ENCODE measurements around the gene MED28. TPM values are rescaled to one million over a fixed set of nuclear protein-coding genes. Genes with fewer than 3 reads are reported as not detected.

Gene MED28
- total RNA-seq, 1 experiment from 2014 or later, result 106 TPM

DNA sequence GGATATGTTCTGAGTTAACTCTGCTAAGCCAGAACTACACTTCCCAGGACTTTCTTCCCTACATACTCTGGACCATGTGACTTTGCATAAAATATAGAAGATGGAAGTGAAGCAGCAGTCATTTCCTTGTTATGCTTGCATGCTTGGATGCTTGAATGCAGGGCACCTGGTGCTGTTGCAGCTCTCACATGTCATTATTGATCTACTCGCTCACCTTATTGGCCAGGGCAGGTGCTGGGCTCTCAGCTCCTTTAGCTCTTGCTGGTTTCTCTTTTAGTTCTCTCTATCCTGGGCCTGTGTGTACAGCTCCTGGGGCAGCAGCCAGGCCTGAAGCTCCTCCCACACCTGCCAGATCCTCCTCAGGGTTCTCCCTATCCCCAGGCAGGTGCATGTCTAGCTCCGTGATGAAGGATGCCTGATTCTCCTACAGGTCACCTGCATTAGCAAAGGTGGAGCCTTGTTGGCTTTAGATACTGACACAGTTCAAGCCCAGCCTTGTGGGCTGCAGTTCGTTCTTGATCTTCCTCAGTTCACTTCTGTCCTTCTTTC lies 53.3 kb downstream of the MED28 start:
- no peak for TF ChIP-seq AR (CRISPR knock-in tag; IDR thresholded peaks at IDR 0.05)
- TF ChIP-seq ZMAT4 (CRISPR knock-in tag; IDR thresholded peaks at IDR 0.05), result no peak
- Mint-ChIP-seq H3K27me3 (ENCODE audit: low read depth) (peaks cover 9% of the 10 kb centered on the region), H3K4me1 (peaks cover 5% of the 10 kb centered on the region; the same call in 1 of the 2 replicates), H3K4me3 (no peak overlapping the region), H3K27ac (no peak overlapping the region), H3K9me3 (peaks cover 20% of the 10 kb centered on the region), H3K36me3 (peaks cover 5% of the 10 kb centered on the region; the same call in 1 of the 2 replicates)
- ATAC-seq, result peak; percentile 72; the same call in 1 of the 2 replicates
- ChIA-PET CTCF (interaction anchor here (1.1 kb wide), 1 partner anchor 19 kb away, joined by 3 read pairs; no protein-coding TSS in a partner anchor), POLR2A (no interaction called here)
- no peak for DNase-seq (ENCODE audit: low spot score)

- Mint-ChIP-seq H3K27me3 (ENCODE audit: low read depth) (peaks cover 14% of the 10 kb centered on the region), H3K4me3 (no peak overlapping the region), H3K9me3 (peaks cover 29% of the 10 kb centered on the region), H3K27ac (no peak overlapping the region), H3K36me3 (peaks cover 5% of the 10 kb centered on the region; the same call in 1 of the 2 replicates), H3K4me1 (peaks cover 5% of the 10 kb centered on the region; the same call in 1 of the 2 replicates)
- DNase-seq (ENCODE audit: low spot score), result no peak
- CTCF ChIA-PET, result interaction anchor here (1.0 kb wide), 1 partner anchor 33 kb away, joined by 3 read pairs; no protein-coding TSS in a partner anchor
- no peak for ATAC-seq
- POLR2A ChIA-PET, result no interaction called here
- TF ChIP-seq ESRRA (CRISPR knock-in tag; IDR thresholded peaks at IDR 0.05; ENCODE audit: borderline replicate concordance), result no peak
- no peak for TF ChIP-seq ZNF512 (CRISPR knock-in tag; IDR thresholded peaks at IDR 0.05; ENCODE audit: borderline replicate concordance)
- TF ChIP-seq, protein P1, sequence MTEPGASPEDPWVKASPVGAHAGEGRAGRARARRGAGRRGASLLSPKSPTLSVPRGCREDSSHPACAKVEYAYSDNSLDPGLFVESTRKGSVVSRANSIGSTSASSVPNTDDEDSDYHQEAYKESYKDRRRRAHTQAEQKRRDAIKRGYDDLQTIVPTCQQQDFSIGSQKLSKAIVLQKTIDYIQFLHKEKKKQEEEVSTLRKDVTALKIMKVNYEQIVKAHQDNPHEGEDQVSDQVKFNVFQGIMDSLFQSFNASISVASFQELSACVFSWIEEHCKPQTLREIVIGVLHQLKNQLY (CRISPR knock-in tag; IDR thresholded peaks at IDR 0.05), result no peak
- TF ChIP-seq ZNF281 (CRISPR knock-in tag; IDR thresholded peaks at IDR 0.05), result no peak
- no peak for TF ChIP-seq ZBTB43 (CRISPR knock-in tag; IDR thresholded peaks at IDR 0.05)
- no peak for TF ChIP-seq ZNF532 (CRISPR knock-in tag; IDR thresholded peaks at IDR 0.05; ENCODE audit: borderline replicate concordance)
- TF ChIP-seq, protein P2, sequence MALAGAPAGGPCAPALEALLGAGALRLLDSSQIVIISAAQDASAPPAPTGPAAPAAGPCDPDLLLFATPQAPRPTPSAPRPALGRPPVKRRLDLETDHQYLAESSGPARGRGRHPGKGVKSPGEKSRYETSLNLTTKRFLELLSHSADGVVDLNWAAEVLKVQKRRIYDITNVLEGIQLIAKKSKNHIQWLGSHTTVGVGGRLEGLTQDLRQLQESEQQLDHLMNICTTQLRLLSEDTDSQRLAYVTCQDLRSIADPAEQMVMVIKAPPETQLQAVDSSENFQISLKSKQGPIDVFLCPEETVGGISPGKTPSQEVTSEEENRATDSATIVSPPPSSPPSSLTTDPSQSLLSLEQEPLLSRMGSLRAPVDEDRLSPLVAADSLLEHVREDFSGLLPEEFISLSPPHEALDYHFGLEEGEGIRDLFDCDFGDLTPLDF (CRISPR knock-in tag; IDR thresholded peaks at IDR 0.05), result no peak
- TF ChIP-seq ETV6 (CRISPR knock-in tag; IDR thresholded peaks at IDR 0.05), result no peak
- no peak for TF ChIP-seq MYBL2 (CRISPR knock-in tag; IDR thresholded peaks at IDR 0.05)
- TF ChIP-seq JUN (CRISPR knock-in tag; IDR thresholded peaks at IDR 0.05), result no peak
- TF ChIP-seq, protein P3, sequence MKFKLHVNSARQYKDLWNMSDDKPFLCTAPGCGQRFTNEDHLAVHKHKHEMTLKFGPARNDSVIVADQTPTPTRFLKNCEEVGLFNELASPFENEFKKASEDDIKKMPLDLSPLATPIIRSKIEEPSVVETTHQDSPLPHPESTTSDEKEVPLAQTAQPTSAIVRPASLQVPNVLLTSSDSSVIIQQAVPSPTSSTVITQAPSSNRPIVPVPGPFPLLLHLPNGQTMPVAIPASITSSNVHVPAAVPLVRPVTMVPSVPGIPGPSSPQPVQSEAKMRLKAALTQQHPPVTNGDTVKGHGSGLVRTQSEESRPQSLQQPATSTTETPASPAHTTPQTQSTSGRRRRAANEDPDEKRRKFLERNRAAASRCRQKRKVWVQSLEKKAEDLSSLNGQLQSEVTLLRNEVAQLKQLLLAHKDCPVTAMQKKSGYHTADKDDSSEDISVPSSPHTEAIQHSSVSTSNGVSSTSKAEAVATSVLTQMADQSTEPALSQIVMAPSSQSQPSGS (CRISPR knock-in tag; IDR thresholded peaks at IDR 0.05; ENCODE audit: borderline replicate concordance, low read depth), result no peak
Observed at GRCh38 chr4:17670423-17670822, 56.0 kb downstream of the MED28 start.
